BE2C (cell line): ENCODE data around the gene CHKA.
A peak's percentile ranks its signal among the peaks of the same experiment; 100 is the strongest.

Experiments used
- DNase-seq: peaks from one replicate; pipeline ENCODE4 v3.0.0-alpha.2; 2020
- H3K27me3 ChIP-seq: fragments of 250-450 bp; sonication (Bioruptor Pico); 2 replicates; pipeline ENCODE4 v1.5.1; 2020; ENCODE audit warnings: mild to moderate bottlenecking
- H3K36me3 ChIP-seq: fragments of 250-450 bp; sonication (Bioruptor Pico); 2 replicates; pipeline ENCODE4 v1.5.1; 2020; ENCODE audit warnings: mild to moderate bottlenecking
- H3K4me1 ChIP-seq: fragments of 250-450 bp; sonication (Bioruptor Pico); 2 replicates; pipeline ENCODE4 v1.5.1; 2020
- H3K4me3 ChIP-seq: 2 replicates; pipeline ENCODE4 v1.5.1; 2011; ENCODE audit warnings: low read depth, low read length
- H3K9me3 ChIP-seq: fragments of 250-450 bp; sonication (Bioruptor Pico); 2 replicates; pipeline ENCODE4 v1.5.1; 2020
- TF ChIP-seq, protein P1 (sequence below): IDR thresholded peaks from 2 replicates; pipeline ENCODE4 v1.5.1; 2012; ENCODE audit warnings: mild to moderate bottlenecking, low read depth, low read length

The CHKA gene

DNA sequence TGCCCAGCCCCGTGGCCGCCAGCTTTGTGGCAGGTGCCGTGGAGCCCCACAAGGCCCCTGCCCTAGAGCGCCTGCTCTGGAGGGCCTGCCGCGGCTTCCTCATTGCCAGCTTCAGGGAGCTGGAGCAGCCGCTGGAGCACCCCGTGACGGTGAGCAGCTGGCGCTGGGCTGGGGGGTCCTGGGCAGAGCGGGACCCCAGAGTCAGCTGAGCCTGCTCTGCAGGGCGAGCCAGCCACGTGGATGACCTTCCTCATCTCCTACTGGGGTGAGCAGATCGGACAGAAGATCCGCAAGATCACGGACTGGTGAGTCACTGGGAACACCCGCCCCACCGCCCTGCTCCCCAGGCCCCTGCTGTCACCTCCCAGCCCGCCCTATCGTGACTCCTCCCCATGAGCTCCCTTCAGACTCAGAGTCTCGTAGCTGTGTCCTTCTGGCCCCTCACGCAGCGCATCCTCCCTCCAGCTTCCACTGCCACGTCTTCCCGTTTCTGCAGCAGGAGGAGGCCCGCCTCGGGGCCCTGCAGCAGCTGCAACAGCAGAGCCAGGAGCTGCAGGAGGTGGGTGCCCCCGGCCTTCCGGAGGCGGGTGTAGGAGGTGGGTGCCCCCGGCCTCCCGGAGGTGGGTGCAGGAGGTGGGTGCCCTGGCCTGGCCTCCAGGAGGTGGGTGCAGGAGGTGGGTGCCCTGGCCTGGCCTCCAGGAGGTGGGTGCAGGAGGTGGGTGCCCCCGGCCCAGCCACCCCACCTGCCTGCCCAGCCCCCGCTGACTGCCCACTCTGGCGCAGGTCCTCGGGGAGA lies 77.6 kb downstream of the CHKA start:
- H3K4me1 ChIP-seq: peaks cover 36% of the 10 kb centered on the region
- peak; percentile 86 for DNase-seq
- H3K9me3 ChIP-seq: no peaks in the 10 kb centered on the region
- H3K27me3 ChIP-seq: no peaks in the 10 kb centered on the region
- peak overlapping the region; percentile 46 for H3K4me3 ChIP-seq
- H3K36me3 ChIP-seq: no peaks in the 10 kb centered on the region
- TF ChIP-seq, protein P1, sequence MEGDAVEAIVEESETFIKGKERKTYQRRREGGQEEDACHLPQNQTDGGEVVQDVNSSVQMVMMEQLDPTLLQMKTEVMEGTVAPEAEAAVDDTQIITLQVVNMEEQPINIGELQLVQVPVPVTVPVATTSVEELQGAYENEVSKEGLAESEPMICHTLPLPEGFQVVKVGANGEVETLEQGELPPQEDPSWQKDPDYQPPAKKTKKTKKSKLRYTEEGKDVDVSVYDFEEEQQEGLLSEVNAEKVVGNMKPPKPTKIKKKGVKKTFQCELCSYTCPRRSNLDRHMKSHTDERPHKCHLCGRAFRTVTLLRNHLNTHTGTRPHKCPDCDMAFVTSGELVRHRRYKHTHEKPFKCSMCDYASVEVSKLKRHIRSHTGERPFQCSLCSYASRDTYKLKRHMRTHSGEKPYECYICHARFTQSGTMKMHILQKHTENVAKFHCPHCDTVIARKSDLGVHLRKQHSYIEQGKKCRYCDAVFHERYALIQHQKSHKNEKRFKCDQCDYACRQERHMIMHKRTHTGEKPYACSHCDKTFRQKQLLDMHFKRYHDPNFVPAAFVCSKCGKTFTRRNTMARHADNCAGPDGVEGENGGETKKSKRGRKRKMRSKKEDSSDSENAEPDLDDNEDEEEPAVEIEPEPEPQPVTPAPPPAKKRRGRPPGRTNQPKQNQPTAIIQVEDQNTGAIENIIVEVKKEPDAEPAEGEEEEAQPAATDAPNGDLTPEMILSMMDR: no peak

- Histone ChIP-seq H3K4me3 (peak overlapping the region; percentile 46), H3K27me3 (no peaks in the 10 kb centered on the region), H3K4me1 (peaks cover 41% of the 10 kb centered on the region), H3K9me3 (no peaks in the 10 kb centered on the region), H3K36me3 (no peaks in the 10 kb centered on the region)
- TF ChIP-seq, protein P1: no peak
- DNase-seq: no peak
Observed at GRCh38 chr11:68043029-68043348, 78.2 kb downstream of the CHKA start.

DNA sequence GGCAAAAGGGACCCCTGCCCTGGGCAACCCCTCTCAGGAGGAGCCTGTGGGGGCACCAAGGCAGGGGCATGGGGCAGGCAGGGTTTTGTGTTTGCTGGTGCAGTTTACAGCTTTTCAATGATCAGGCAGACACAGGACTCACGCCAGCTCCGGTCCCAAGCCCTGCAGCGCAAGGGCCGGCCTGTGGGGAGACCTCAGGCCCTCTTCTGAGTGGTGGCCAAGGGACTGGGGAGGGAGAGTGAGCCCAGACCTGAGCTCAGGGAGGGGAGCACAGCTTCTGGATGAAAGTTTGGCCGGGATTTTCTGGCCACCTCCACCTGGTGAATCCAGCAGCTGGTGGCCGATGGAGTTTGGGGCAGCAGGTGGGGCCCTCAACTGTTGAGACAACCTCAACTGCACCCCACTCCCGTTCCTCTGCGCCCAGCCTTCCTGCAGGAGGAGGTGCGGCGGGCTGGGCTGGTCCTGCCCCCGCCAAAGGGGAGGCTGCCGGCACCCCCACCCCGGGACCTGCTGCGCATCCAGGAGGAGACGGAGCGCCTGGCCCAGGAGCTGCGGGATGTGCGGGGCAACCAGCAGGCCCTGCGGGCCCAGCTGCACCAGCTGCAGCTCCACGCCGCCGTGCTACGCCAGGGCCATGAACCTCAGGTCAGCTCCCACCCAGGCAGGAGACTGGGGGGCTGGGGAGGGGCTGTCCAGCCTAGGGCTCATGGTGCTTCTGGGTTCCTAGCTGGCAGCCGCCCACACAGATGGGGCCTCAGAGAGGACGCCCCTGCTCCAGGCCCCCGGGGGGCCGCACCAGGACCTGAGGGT lies 78.8 kb downstream of the CHKA start:
- Histone ChIP-seq H3K27me3 (no peaks in the 10 kb centered on the region), H3K9me3 (no peaks in the 10 kb centered on the region), H3K36me3 (no peaks in the 10 kb centered on the region), H3K4me3 (no peak overlapping the region), H3K4me1 (peaks cover 44% of the 10 kb centered on the region)
- TF ChIP-seq, protein P1: no peak
- peak; percentile 22 for DNase-seq

DNA sequence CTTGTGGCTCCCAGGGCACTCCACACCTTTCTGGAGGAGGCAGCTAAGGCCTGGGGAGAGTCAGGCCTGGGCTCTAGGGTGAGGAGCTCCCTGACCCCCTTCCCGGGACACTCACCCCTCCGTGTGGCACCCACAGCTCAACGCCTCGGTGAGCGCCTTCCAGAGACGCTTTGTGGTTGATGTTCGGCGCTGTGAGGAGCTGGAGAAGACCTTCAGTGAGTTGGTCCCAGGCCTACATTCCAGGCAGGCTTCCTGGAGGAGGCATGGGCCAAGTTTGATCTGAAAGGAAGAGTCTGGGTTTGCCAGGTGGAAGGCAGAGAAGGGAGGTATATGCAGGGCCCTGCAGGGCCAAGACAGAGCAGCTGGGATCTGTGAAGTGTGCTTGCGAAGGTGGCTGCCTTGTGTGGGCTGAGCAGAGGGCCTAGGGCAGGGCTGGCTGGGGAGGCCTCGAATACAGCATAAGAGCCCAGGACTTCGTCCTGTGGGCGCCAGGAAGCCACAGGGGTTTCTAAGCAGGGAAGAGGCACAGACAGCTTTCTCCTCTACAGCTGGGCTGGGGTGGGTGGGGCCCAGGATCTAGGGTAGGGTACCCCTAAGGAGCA lies 79.5 kb downstream of the CHKA start:
- TF ChIP-seq, protein P1: no peak
- DNase-seq: no peak
- Histone ChIP-seq H3K4me3 (no peak overlapping the region), H3K9me3 (no peaks in the 10 kb centered on the region), H3K4me1 (peaks cover 44% of the 10 kb centered on the region), H3K27me3 (no peaks in the 10 kb centered on the region), H3K36me3 (no peaks in the 10 kb centered on the region)

DNA sequence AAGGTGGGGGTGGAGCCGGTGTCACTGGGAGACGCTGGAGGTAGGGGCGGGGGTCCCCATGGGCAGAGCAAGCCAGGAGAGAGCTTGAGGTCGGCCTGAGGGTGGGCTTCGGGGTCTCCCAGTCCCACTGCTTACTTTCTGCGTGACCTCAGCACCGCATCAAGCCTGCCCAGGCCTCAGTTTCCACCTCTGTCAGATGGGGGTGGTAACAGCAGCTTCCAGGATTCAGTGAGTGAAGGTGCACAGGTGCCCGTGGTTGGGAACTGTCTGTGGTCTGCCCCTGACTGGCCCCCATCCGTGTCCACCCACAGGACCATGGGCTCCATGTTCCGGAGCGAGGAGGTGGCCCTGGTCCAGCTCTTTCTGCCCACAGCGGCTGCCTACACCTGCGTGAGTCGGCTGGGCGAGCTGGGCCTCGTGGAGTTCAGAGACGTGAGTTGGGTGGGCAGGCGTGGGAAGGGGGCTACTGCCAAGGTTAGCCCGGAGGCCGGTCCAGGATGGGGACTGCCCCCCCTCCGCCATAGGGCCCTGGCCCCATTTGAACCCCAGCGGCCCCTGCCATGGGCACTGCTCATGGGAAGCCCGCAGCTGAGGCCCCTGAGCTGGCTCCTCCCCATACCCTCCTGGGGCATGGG lies 80.1 kb downstream of the CHKA start:
- Histone ChIP-seq H3K4me3 (peak overlapping the region; percentile 48), H3K9me3 (no peaks in the 10 kb centered on the region), H3K36me3 (no peaks in the 10 kb centered on the region), H3K27me3 (no peaks in the 10 kb centered on the region), H3K4me1 (peaks cover 44% of the 10 kb centered on the region)
- peak; percentile 19 for DNase-seq
- TF ChIP-seq, protein P1: no peak
